Medulla oblongata (tissue), 1 donor: ENCODE results near the gene HSD11B2.
"Not testable (repeated sequence)": the region's sequence is repeated elsewhere in the genome, so short reads cannot be mapped to it uniquely, and the experiment has no call there.

Experiments
- DNase-seq: peaks from one replicate; pipeline ENCODE4 v3.0.0-alpha.2; 2015; ENCODE audit errors: extremely low spot score

Gene HSD11B2

GRCh38 chr16:67415421-67415820 is 15.5 kb upstream of the HSD11B2 start:
- not testable (repeated sequence) for DNase-seq

DNA sequence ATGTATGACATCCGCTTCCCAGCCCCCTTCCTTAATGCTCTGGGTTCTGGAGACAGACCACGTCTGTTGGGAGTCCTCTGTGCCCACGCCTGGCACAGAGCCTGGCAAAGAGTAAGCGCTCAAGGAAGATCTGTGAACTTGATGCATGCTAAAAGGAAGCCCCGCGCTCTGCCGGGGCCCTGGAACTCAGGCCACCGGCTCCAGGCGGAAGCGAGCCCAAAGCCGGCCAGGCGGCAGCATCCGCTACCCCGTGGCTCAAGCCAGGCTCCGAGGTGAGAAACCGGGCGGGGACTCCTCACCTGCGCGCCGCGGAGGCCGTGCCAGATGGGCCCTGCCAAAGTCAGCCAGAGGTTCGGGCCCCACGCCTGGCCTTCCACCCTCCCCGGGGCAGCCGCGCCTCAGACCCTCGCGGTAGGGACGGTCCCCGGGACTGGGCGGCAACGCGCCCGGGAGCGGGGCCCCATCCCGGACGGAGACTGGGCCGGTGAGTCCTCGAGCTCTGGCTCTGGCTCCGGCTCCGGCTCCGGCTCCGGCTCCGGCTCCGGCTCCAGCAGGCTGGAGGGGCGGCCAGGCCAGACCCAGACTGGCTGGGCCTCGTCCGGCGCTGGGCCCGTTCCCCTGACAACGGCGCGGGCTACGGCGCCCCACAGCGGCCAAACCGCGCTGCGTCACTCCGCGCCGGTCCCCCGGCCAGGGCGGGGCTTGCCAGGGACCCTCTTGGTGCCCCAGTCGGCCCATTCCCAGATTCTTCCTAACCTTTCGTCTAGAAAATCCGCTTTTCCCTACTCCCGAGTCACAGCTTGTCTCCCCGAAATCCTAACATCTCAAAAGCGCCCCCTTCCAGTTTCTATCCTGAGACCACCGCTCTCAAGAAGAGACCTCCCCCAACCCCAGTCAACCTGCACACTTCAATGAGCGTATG is 14.8 kb upstream of the HSD11B2 start, which contains the start of gene ZDHHC1:
Gene ZDHHC1 (minus strand): TSS at position 606 of the 922 bp plus-strand sequence. CDS start 8,702 bp downstream, outside the sequence.
- peak; percentile 78 for DNase-seq

- no peak for DNase-seq
Measured at GRCh38 chr16:67417333-67418061, 13.4 kb upstream of the HSD11B2 start.

GRCh38 chr16:67419502-67419901 is 11.4 kb upstream of the HSD11B2 start:
- no peak for DNase-seq

GRCh38 chr16:67419931-67420330 is 11.0 kb upstream of the HSD11B2 start:
- DNase-seq, result no peak

GRCh38 chr16:67421030-67421429 is 9.9 kb upstream of the HSD11B2 start:
- DNase-seq, result no peak

- no peak for DNase-seq
Measured at GRCh38 chr16:67423015-67423414, 7.9 kb upstream of the HSD11B2 start.

DNA sequence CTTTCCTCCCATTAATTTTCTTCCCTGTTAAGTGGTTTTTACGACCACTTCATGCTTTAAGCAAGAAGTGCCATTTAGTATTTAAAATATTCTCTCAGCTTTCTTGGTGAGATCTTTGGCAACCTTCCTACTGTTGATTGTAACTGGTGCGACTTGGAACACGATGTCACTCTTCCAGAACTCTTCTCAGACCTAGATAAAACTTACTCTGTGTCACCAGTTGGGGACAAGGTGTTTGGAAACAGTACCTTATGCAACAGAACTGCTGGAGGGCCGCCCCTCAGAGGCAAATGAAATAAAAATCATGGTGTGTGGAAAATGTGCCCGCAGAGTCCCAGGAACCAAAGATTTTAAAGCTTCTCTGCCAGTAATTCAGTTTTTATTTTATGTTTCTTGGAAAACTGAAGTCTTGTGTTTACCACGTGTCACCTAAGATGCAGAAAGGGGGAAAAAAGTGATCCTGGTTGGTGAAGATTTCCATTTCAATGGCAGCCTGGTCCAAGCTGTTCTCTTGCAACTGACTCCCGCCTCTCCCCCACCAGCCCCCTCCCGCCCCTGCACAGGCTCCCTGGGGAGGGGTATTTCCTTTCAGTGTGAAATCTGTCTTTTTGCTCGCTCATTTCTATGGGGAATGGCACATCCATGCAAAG is 7.2 kb upstream of the HSD11B2 start:
- DNase-seq, result no peak

DNA sequence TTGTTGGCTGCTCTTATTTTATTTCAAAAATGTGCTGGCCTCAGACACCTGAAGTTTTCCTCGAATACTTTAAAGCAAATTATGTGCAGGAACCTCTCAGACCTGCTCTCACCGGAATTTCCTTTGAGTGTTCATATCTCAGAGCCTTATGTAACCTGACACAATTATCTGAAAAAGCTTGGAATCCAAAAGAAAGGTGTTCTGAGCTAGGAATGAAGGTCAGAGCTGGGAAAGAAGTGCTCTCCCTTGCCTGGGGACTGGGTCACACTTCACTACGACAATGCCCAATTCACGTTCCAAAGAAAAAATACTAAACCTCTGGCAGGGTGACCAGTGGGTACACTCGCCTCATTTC is 6.7 kb upstream of the HSD11B2 start:
- no peak for DNase-seq

DNA sequence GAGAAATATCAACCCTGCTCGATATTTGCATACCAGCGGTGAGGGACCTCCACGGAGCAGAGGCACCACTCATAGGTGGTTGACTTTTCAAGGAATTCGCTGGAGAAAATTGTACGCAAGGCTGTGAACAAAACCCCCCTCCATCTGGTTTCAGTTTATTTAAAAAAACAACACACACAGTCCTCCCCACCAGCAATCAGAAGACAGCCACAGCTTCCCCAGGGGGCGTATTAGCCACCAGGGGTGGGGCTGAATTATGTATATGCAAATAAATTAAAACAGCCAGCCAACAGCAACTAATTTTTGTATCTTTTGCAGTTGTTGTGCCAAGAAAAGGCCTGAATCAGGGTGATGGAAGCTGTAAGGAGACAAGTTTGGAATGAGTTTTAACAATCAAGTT is 5.9 kb upstream of the HSD11B2 start:
- no peak for DNase-seq

DNA sequence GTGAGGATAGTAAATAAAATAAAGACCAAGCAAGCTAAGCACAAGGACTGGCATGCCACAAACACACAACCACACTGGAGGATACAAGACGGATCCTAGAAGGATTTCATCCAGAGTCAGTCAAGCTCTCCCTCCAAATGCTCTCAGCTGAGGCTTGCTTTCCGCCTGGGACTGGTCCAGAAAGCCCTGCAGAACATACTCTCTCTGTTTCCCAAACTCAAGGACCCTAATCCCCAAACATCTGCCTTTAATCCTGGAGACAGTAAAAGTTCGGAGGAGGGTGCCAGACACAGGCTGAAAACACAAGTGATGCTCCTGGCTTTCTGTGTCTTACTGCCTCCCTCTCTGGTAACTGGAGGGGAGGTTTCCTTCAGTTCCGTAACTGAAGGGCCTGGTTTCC is 5.3 kb upstream of the HSD11B2 start:
- no peak for DNase-seq

DNA sequence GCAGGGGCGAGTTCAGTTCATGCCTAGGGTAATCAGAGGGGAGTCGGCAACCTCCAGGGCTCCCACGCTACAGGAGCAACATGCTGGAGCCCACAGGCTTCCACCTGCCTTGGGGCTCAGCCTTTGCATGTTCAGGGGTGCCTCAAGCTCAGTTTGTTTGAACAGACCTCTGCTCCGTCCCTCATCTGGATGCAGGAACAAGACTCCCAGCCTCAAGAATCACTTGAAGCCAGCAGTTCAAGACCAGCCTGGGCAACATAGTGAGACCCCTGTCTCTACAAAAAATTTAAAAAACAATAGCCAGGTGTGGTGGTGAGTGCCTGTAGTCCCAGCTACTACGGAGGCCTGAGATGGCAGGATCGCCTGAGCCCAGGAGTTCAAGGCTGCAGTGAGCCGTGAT is 4.9 kb upstream of the HSD11B2 start:
- DNase-seq, result no peak

DNA sequence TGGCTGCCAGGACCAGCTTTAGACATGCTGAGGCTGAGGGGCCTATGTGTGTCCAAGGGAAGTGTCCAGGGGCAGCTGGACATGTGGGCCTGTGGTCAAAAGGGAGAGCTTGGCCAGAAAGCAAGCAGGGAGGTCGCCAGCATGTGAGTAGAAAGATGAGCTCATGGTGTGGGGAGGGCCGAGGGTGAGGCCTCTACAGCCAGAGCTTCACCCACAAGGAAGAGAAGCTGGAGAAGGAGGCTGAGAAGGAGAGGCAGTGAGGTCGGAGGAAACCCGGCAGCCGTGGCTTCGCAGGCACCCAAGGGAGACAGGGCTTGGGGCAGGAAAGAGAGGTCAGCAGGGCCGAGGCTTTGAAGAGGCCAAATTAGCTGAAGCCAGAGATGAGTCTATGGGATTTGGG is 4.0 kb upstream of the HSD11B2 start:
- DNase-seq, result no peak

DNA sequence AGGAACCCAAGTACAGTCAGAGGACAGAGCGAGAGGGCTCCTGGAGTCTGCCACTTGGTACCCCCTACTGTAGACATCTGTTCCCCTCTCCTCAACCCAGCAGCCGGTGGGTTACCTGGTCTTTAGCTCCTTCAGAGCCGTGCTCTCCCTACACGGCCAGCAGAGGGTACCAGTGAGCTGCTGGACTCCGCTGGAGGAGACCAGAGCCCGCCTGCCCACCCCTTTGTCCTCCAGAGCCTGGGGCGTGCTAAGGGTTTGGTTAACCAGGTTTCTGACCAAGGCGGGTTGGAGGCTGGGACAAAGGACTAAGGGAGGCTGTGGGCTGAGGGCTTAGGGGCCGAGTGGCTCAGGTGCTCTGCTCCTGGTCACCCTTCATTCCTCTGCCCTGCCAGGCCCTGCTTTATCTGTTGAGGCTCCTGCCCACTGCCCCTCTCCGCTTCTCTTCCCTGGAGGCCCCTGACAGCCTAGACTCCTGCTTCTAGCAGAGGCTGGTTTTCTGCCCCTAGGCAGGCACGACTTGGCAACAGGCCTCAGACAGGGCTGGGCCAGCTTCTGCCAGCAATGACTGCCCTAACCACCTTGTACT is 2.7 kb upstream of the HSD11B2 start:
- peak; percentile 67 for DNase-seq

GRCh38 chr16:67429053-67429798 is 1.7 kb upstream of the HSD11B2 start:
- no peak for DNase-seq

- DNase-seq, result no peak
Measured at GRCh38 chr16:67429799-67430503, 970 bp upstream of the HSD11B2 start.

GRCh38 chr16:67430504-67430976 is 381 bp upstream of the HSD11B2 start:
- DNase-seq, result no peak

DNA sequence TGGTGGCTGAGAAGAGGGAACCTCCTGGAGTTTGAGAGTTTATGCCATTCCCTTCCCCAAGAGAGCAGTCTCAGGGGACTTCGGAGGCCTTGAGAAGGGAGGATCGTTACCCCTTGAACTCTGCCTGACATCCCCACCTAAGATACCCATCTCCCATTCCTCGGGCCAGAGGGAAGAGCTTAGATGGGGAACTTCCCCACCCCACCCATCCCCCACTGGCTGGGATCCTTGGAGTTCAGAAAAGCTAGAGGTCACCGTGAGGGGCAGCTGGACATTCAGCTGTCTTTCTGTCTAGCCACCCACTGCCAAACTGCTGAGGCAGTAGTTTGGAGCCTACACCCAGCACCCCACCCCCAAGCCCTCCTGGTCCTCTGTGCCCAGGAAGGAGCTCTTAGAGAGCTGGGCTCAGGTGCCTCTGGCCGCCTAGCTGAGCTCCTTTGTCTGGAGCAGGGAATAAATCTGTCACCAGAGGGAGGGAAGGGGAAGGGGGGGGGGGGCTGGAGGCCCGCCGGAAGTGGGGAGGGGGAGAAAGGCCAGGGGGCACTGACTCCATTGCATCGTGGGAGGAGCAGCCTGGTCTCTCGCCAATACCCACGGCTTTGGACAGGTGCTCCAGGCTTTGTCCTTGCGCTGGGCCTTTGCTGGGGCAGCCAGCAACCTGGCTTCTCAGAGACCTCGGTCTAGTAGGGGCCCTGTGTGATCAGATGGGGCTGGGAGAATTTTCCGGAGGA is 1.0 kb downstream of the HSD11B2 start:
- no peak for DNase-seq

DNA sequence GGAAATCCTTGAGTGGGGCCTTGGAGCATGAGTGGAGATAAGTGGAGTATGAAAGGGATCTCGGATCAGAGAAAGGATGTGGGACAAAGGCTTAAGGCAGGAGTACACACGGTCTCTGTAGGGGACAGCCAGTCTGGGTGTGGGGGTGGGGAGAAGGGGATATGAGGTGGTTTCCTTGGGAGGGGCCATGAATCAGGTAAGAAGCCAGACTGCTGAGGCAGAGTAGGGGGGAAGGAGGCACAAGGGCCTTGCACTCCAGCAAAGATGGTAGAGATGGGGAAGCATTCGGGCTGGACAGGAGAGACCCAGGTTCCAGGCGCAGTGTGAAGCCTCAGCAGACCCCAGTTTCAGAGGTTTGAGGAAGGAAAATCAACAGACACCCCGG is 1.6 kb downstream of the HSD11B2 start:
- no peak for DNase-seq
